IgD-negative memory B cell (primary cell): ENCODE data around the gene SRD5A2. TPM values are rescaled to one million over a fixed set of nuclear protein-coding genes. Genes with fewer than 3 reads are reported as not detected.

Experiments used
- polyA plus RNA-seq: library from polyadenylated mRNA; unstranded; fragments of 300-500 nt; fragmentation: Illumina TruSeq; gene quantifications from one replicate; pipeline ENCODE4 v1.2.3, GENCODE V29; 2021

SRD5A2 gene
- polyA plus RNA-seq, 1 donor from 2014 or later, result not detected

Other genes with a start within 250 kb of the SRD5A2 start
- not detected for gene XDH, start 166.2 kb downstream of the SRD5A2 start, polyA plus RNA-seq